ENCODE data around the gene KRT6A. TPM values are rescaled to one million over a fixed set of nuclear protein-coding genes. Genes with fewer than 3 reads are reported as not detected.

Gene KRT6A
- total RNA-seq (not detected), total RNA-seq (0 to 0.15 (median 0) reads per million in 29 experiments)
- total RNA-seq (2013) = not detected

DNA sequence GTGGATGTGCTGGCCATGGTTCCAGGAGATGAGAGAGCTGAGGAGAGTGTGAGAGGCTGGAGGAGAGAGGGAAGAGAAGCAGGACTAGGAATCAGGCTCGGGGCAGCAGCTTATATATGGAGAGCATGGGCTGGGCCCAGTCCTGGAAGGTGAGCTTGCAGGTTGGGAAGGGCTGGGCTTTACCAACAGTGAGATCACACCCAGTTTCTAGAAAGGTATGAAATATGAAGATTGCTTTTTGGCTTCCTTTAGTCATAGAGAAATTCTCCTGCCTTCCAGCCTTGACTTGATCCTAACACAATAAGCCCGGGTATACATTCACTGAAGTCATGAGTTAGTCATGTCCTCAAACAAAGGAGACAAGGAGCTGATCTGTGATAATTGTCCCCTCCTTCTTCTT lies at the start of gene KRT6A:
Gene KRT6A, minus strand, starts transcription at position 86 of the 400 bp plus-strand sequence. Its CDS starts 69 bp downstream, at position 17.
- H3K27ac Mint-ChIP-seq = no peak within 1 kb of the TSS
- H3K4me3 Mint-ChIP-seq = no peak within 1 kb of the TSS
- ChIA-PET POLR2A (no interaction called here), CTCF (no interaction called here)
- no peaks in the 10 kb centered on the region for H3K9me3 Mint-ChIP-seq
- Histone ChIP-seq H3K36me3 (ENCODE audit: control insufficient read depth in 2 of 2, extremely low read depth in 1 of 2, insufficient read depth in 1 of 2, low read length in 1 of 2) (no peaks in the 10 kb centered on the region), H3K9me3 (no peaks in the 10 kb centered on the region), H3K27me3 (replicated peaks in 1 of 2; ENCODE audit: control insufficient read depth in 2 of 2, extremely low read depth in 1 of 2, insufficient read depth in 2 of 2, low read length in 1 of 2) (peaks cover 0 to 14% of the 10 kb centered on the region in 2 experiments), H3K27ac (ENCODE audit: low read length) (no peak within 1 kb of the TSS), H3K4me1 (ENCODE audit: control insufficient read depth in 1 of 2, extremely low read depth in 1 of 2, insufficient read depth in 2 of 2, low read length in 2 of 2) (no peaks in the 10 kb centered on the region), H3K4me3 (ENCODE audit: control insufficient read depth in 1 of 2, extremely low read depth in 1 of 2, low read length in 1 of 2) (no peak within 1 kb of the TSS)
- peaks cover 0 to 4% (median 1%) of the 10 kb centered on the region in 3 donors for H3K4me1 Mint-ChIP-seq
- no peaks in the 10 kb centered on the region for H3K36me3 Mint-ChIP-seq
- WGBS (ENCODE audit: insufficient coverage) = 58% methylated on average over 2 of the region's 2 CpGs
- ATAC-seq (replicated peaks in 1 of 4) (no peak), DNase-seq (no peak)
- peaks cover 34 to 45% of the 10 kb centered on the region in 2 donors for H3K27me3 Mint-ChIP-seq

DNA sequence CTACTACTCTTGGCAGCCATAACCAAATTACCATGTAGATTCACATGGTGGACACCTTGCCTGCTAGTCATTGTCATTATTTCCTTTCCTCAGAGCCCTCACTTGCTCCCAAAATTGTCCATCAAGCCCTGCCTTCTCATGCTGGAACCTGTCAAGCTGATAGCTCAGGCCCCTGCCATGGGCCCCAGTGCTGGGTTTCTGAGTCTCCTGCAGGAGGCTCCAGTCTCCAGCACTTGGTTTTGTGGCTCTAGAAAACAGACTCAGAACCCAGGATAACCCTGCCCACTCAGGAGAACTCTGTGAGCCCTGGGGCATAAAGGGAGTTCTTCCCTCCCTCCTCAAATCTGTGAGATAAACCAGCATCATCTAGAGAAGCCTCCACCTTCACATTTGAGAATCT lies 49.1 kb upstream of the KRT6A start:
- POLR2A ChIA-PET = no interaction called here
- ATAC-seq (replicated peaks in 1 of 4) (peak in 1 of 4 experiments; percentile 29), DNase-seq (peak in 1 of 35 experiments; percentile 15)
- H3K9me3 ChIP-seq = no peaks in the 10 kb centered on the region
- peaks cover 0 to 7% of the 10 kb centered on the region in 2 experiments for H3K4me1 ChIP-seq (ENCODE audit: control insufficient read depth in 1 of 2, extremely low read depth in 1 of 2, insufficient read depth in 2 of 2, low read length in 2 of 2)
- H3K27me3 Mint-ChIP-seq = peaks cover 2 to 4% of the 10 kb centered on the region in 2 donors
- no peaks in the 10 kb centered on the region for H3K36me3 ChIP-seq (ENCODE audit: control insufficient read depth in 2 of 2, extremely low read depth in 1 of 2, insufficient read depth in 1 of 2, low read length in 1 of 2)
- H3K27ac ChIP-seq (ENCODE audit: low read length) = no peak overlapping the region
- H3K4me3 Mint-ChIP-seq = no peak overlapping the region
- no peaks in the 10 kb centered on the region for H3K9me3 Mint-ChIP-seq
- CTCF ChIA-PET = no interaction called here
- H3K27ac Mint-ChIP-seq = no peak overlapping the region
- H3K36me3 Mint-ChIP-seq = no peaks in the 10 kb centered on the region
- peaks cover 0 to 37% of the 10 kb centered on the region in 2 experiments for H3K27me3 ChIP-seq (replicated peaks in 1 of 2; ENCODE audit: control insufficient read depth in 2 of 2, extremely low read depth in 1 of 2, insufficient read depth in 2 of 2, low read length in 1 of 2)
- peaks cover 0 to 3% (median 0%) of the 10 kb centered on the region in 3 donors for H3K4me1 Mint-ChIP-seq
- H3K4me3 ChIP-seq (ENCODE audit: control insufficient read depth in 1 of 2, extremely low read depth in 1 of 2, low read length in 1 of 2) = no peak overlapping the region

DNA sequence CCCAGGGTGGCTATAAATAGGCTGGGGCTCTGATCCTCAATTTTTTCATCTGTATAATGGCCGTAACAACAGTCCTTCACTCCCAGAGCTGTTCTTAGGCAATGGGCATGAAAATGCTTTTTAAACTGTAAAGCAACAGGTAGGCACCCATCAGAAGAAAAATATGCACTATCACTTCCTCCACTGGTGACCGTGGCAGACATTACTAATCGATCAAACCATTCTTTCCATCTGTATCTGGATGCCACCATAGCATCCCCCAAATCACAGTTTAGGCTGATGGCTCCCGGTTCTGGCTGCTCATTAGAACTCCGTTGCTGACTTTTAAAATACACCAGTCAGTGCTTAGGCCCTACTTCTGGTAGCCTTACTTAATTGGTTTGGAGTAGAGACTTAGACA lies 48.7 kb upstream of the KRT6A start:
- H3K36me3 Mint-ChIP-seq = no peaks in the 10 kb centered on the region
- no peaks in the 10 kb centered on the region for H3K36me3 ChIP-seq (ENCODE audit: control insufficient read depth in 2 of 2, extremely low read depth in 1 of 2, insufficient read depth in 1 of 2, low read length in 1 of 2)
- H3K27me3 ChIP-seq (replicated peaks in 1 of 2; ENCODE audit: control insufficient read depth in 2 of 2, extremely low read depth in 1 of 2, insufficient read depth in 2 of 2, low read length in 1 of 2) = peaks cover 0 to 37% of the 10 kb centered on the region in 2 experiments
- no peak overlapping the region for H3K4me3 ChIP-seq (ENCODE audit: control insufficient read depth in 1 of 2, extremely low read depth in 1 of 2, low read length in 1 of 2)
- no peaks in the 10 kb centered on the region for H3K9me3 ChIP-seq
- peaks cover 0 to 3% (median 0%) of the 10 kb centered on the region in 3 donors for H3K4me1 Mint-ChIP-seq
- ChIA-PET POLR2A (no interaction called here), CTCF (no interaction called here)
- no peak for ATAC-seq (replicated peaks in 1 of 4)
- H3K27ac ChIP-seq (ENCODE audit: low read length) = no peak overlapping the region
- H3K27me3 Mint-ChIP-seq = peaks cover 3 to 5% of the 10 kb centered on the region in 2 donors
- no peak overlapping the region for H3K27ac Mint-ChIP-seq
- peaks cover 0 to 7% of the 10 kb centered on the region in 2 experiments for H3K4me1 ChIP-seq (ENCODE audit: control insufficient read depth in 1 of 2, extremely low read depth in 1 of 2, insufficient read depth in 2 of 2, low read length in 2 of 2)
- no peak for DNase-seq
- H3K4me3 Mint-ChIP-seq = no peak overlapping the region
- no peaks in the 10 kb centered on the region for H3K9me3 Mint-ChIP-seq
- WGBS (ENCODE audit: insufficient coverage) = 86% methylated on average over 3 of the region's 5 CpGs

DNA sequence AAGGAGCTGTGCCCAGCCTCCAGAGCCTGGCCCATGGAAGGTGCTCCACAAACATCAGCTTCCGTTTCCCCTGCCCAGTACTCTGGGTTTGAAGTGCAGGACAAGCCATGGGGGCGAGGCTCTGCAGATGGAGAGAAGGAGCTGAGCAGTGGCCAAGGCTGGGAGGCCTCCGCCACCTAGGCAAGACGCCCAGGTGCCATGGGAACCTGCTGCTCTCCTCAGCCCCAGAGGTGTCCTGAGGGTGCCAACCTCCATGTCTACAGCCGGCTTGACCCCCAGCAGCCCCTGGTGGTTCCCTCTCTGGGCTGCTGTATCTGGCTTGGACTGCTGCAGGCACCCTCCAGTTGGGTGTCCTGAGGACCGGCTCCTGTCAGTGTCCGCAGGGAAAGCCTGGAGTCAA lies 47.5 kb upstream of the KRT6A start:
- no peaks in the 10 kb centered on the region for H3K9me3 ChIP-seq
- POLR2A ChIA-PET = no interaction called here
- Mint-ChIP-seq H3K4me3 (no peak overlapping the region), H3K9me3 (no peaks in the 10 kb centered on the region), H3K27ac (no peak overlapping the region), H3K36me3 (no peaks in the 10 kb centered on the region), H3K4me1 (peaks cover 0 to 3% (median 0%) of the 10 kb centered on the region in 3 donors), H3K27me3 (peaks cover 0 to 5% of the 10 kb centered on the region in 2 donors)
- no peak overlapping the region for H3K4me3 ChIP-seq (ENCODE audit: control insufficient read depth in 1 of 2, extremely low read depth in 1 of 2, low read length in 1 of 2)
- no peak overlapping the region for H3K27ac ChIP-seq (ENCODE audit: low read length)
- peaks cover 0 to 32% of the 10 kb centered on the region in 2 experiments for H3K27me3 ChIP-seq (replicated peaks in 1 of 2; ENCODE audit: control insufficient read depth in 2 of 2, extremely low read depth in 1 of 2, insufficient read depth in 2 of 2, low read length in 1 of 2)
- CTCF ChIA-PET = no interaction called here
- ATAC-seq (replicated peaks in 1 of 4) (no peak), DNase-seq (no peak)
- peaks cover 0 to 7% of the 10 kb centered on the region in 2 experiments for H3K4me1 ChIP-seq (ENCODE audit: control insufficient read depth in 1 of 2, extremely low read depth in 1 of 2, insufficient read depth in 2 of 2, low read length in 2 of 2)
- H3K36me3 ChIP-seq (ENCODE audit: control insufficient read depth in 2 of 2, extremely low read depth in 1 of 2, insufficient read depth in 1 of 2, low read length in 1 of 2) = no peaks in the 10 kb centered on the region
- 77% methylated on average over 6 of the region's 7 CpGs for WGBS (ENCODE audit: insufficient coverage)

DNA sequence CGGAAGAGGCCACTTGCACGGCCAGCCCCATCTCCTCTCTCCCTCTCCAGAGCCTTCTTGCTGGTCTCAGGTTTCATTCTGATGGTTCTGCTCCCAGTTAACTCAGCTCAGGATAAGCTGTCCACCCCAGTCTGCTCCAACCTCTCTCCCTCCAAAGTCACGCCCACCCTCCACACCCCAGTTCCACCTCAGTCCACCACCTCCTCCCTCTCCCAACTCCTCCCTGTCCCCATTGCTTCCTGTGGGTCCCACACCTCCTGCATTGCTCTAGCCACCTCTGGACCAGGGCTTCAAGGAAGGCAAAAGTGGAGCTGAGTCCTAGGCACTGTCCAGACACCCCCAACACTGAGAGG lies 46.7 kb upstream of the KRT6A start:
- Histone ChIP-seq H3K9me3 (no peaks in the 10 kb centered on the region), H3K36me3 (ENCODE audit: control insufficient read depth in 2 of 2, extremely low read depth in 1 of 2, insufficient read depth in 1 of 2, low read length in 1 of 2) (no peaks in the 10 kb centered on the region), H3K27me3 (replicated peaks in 1 of 2; ENCODE audit: control insufficient read depth in 2 of 2, extremely low read depth in 1 of 2, insufficient read depth in 2 of 2, low read length in 1 of 2) (peaks cover 0 to 32% of the 10 kb centered on the region in 2 experiments), H3K27ac (ENCODE audit: low read length) (no peak overlapping the region), H3K4me3 (ENCODE audit: control insufficient read depth in 1 of 2, extremely low read depth in 1 of 2, low read length in 1 of 2) (no peak overlapping the region), H3K4me1 (ENCODE audit: control insufficient read depth in 1 of 2, extremely low read depth in 1 of 2, insufficient read depth in 2 of 2, low read length in 2 of 2) (peaks cover 0 to 7% of the 10 kb centered on the region in 2 experiments)
- no peak overlapping the region for H3K4me3 Mint-ChIP-seq
- H3K36me3 Mint-ChIP-seq = no peaks in the 10 kb centered on the region
- ChIA-PET POLR2A (no interaction called here), CTCF (no interaction called here)
- peaks cover 0 to 3% of the 10 kb centered on the region in 2 donors for H3K27me3 Mint-ChIP-seq
- 81% methylated on average over 3 of the region's 3 CpGs for WGBS (ENCODE audit: insufficient coverage)
- H3K4me1 Mint-ChIP-seq = peaks cover 0 to 3% (median 0%) of the 10 kb centered on the region in 3 donors
- H3K27ac Mint-ChIP-seq = no peak overlapping the region
- H3K9me3 Mint-ChIP-seq = no peaks in the 10 kb centered on the region
- ATAC-seq (replicated peaks in 1 of 4) (no peak), DNase-seq (no peak)

DNA sequence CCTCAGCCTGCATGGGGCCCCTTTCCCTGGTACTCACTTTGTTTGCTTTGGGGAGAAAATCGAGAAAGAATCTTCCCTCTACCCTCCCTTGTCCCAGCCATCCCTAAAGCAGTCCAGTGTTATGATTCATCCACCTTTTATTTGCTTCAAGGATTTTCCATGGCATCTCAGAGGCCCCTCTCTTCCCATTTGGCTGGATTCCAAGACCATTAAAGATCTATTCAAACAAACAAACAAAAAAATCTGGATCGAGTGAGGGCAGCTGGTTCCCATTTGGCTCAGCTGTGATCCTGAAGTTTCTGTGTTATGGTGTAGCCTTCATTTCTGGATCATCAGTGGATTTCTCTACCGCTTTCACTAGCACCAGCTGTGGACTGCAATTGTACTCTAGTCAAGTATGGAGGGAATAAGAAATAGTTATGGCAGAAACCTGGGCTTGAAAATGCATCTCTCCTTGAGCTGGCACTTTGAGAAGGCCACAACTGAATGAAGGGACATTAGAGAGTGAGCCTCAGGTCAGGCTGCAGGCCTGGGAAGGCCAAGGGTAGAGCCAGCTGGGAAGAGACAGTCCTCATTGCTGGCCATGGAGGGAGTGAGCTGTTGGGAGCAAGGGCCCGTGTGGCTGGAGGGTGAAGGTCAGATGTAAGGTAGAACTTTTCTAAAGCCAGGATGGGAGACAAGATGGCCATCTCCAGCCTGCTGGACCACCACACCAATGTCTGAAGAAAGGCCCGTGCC lies 46.2 kb upstream of the KRT6A start:
- peaks cover 0 to 29% of the 10 kb centered on the region in 2 experiments for H3K27me3 ChIP-seq (replicated peaks in 1 of 2; ENCODE audit: control insufficient read depth in 2 of 2, extremely low read depth in 1 of 2, insufficient read depth in 2 of 2, low read length in 1 of 2)
- Mint-ChIP-seq H3K4me3 (no peak overlapping the region), H3K27ac (no peak overlapping the region), H3K9me3 (no peaks in the 10 kb centered on the region), H3K27me3 (peaks cover 0 to 3% of the 10 kb centered on the region in 2 donors), H3K36me3 (no peaks in the 10 kb centered on the region), H3K4me1 (peaks cover 0 to 3% (median 0%) of the 10 kb centered on the region in 3 donors)
- H3K4me1 ChIP-seq (ENCODE audit: control insufficient read depth in 1 of 2, extremely low read depth in 1 of 2, insufficient read depth in 2 of 2, low read length in 2 of 2) = peaks cover 0 to 7% of the 10 kb centered on the region in 2 experiments
- ChIA-PET CTCF (no interaction called here), POLR2A (no interaction called here)
- no peaks in the 10 kb centered on the region for H3K9me3 ChIP-seq
- no peak overlapping the region for H3K27ac ChIP-seq (ENCODE audit: low read length)
- ATAC-seq (replicated peaks in 1 of 4) = no peak
- no peak for DNase-seq
- H3K36me3 ChIP-seq (ENCODE audit: control insufficient read depth in 2 of 2, extremely low read depth in 1 of 2, insufficient read depth in 1 of 2, low read length in 1 of 2) = no peaks in the 10 kb centered on the region
- WGBS (ENCODE audit: insufficient coverage) = 72% methylated on average over 4 of the region's 5 CpGs
- H3K4me3 ChIP-seq (ENCODE audit: control insufficient read depth in 1 of 2, extremely low read depth in 1 of 2, low read length in 1 of 2) = no peak overlapping the region
